ENCODE results near the gene EEF1G.

DNA sequence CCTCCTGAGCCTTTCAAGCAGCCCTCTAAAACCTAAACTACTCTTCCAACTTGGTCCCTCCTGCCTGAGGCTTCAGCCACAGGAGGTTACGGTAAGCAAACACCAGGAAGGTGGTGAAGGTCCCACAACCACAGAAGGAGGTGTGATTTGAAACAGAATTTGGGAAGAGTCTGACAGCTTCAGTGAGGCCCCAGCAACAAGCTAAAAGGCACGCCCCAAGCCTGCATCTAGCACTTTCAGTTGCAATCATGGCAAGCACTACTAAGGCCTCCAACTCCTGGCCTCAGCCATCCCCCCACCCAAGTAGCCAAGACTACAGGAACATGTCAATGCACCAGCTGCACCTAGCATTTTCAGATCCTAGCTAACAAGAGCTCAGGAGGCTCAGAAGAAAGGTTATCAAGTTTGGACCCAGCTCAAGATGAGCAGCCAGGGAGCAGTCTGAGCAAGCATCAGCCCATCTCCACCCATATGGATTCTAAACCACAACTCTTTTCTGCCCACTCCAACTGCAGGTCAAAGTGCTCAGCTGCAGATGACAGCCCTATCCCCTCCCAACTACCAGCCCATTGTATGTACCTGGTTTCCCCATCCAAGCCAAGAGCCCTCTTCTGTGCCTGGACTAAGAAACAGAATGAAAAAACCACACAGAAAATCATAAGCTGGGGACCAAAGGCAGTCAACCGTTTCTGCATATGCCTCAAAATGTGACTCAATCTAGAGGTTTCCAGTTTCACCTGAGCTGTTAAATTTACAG is 16.6 kb downstream of the EEF1G start:
- TF ChIP-seq EP300 (IDR thresholded peaks at IDR 0.05; ENCODE audit: low read depth): no peak
- TF ChIP-seq, protein P1, sequence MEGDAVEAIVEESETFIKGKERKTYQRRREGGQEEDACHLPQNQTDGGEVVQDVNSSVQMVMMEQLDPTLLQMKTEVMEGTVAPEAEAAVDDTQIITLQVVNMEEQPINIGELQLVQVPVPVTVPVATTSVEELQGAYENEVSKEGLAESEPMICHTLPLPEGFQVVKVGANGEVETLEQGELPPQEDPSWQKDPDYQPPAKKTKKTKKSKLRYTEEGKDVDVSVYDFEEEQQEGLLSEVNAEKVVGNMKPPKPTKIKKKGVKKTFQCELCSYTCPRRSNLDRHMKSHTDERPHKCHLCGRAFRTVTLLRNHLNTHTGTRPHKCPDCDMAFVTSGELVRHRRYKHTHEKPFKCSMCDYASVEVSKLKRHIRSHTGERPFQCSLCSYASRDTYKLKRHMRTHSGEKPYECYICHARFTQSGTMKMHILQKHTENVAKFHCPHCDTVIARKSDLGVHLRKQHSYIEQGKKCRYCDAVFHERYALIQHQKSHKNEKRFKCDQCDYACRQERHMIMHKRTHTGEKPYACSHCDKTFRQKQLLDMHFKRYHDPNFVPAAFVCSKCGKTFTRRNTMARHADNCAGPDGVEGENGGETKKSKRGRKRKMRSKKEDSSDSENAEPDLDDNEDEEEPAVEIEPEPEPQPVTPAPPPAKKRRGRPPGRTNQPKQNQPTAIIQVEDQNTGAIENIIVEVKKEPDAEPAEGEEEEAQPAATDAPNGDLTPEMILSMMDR (IDR thresholded peaks at IDR 0.05): no peak

All from transverse colon (tissue), 3 donors.